ENCODE measurements around the gene SPG7. TPM values are rescaled to one million over a fixed set of nuclear protein-coding genes. Genes with fewer than 3 reads are reported as not detected.

Gene SPG7
- total RNA-seq, 4 donors from 2014 or later = 102 to 178 (median 127) TPM

DNA sequence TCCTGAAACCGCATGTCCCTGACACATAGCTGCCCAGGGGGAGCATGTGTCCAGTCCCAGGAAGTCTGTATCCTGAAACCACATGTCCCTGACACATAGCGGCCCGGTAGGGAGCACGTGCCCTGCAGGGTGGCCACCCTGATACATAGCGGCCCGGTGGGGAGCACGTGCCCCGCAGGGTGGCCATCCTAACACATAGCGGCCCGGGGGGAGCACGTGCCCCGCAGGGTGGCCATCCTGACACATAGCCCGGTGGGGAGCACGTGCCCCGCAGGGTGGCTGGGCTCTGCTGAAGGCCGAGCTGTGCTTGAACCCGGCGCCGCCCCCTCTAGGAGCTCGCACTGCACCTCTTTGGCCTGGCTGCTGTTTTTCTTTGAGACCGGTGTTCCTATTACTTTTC is 33.6 kb downstream of the SPG7 start:
- no peak for TF ChIP-seq POLR2A (IDR thresholded peaks at IDR 0.05)
- no peak for TF ChIP-seq EP300 (IDR thresholded peaks at IDR 0.05)
- no peak for TF ChIP-seq CTCF (IDR thresholded peaks at IDR 0.05)
- WGBS, 2 donors = 87 to 89% methylated on average over 17 to 21 of the region's 21 CpGs
- no peak for DNase-seq (ENCODE audit: low spot score in 2 of 2)
- Histone ChIP-seq H3K9me3 (no peaks in the 10 kb centered on the region), H3K36me3 (peaks cover 7 to 88% (median 9%) of the 10 kb centered on the region in 3 donors), H3K4me1 (peaks cover 0 to 11% (median 4%) of the 10 kb centered on the region in 4 donors), H3K27ac (no peak overlapping the region), H3K27me3 (no peaks in the 10 kb centered on the region), H3K4me3 (no peak overlapping the region)

DNA sequence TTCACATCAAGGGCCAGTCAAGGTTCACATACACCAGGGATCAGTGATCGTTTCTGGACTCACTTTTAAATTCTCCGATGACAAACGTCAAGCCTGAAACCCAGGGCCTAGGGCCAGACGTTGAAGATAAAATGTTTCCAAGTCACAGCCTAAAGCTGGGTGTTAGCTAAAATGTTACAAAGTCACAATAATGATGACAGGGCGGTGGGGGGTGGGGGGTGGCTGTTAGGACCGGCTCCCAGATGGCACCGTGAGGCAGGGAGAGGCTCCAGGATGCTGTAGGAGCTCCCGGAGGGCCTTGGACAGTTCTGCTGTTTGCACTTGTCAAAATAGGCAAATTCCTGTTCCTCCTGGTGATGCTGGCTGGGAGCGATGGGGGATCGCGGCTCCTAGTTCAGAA is 35.9 kb downstream of the SPG7 start:
- WGBS, 2 donors = 87 to 92% methylated on average over 11 of the region's 11 CpGs
- Histone ChIP-seq H3K4me1 (no peaks in the 10 kb centered on the region), H3K27me3 (no peaks in the 10 kb centered on the region), H3K4me3 (no peak overlapping the region), H3K27ac (no peak overlapping the region), H3K36me3 (peaks cover 4 to 93% (median 7%) of the 10 kb centered on the region in 3 donors), H3K9me3 (no peaks in the 10 kb centered on the region)
- TF ChIP-seq POLR2A (IDR thresholded peaks at IDR 0.05) = no peak
- TF ChIP-seq CTCF (IDR thresholded peaks at IDR 0.05) = no peak
- TF ChIP-seq EP300 (IDR thresholded peaks at IDR 0.05) = no peak
- DNase-seq (ENCODE audit: low spot score in 2 of 2) = no peak

DNA sequence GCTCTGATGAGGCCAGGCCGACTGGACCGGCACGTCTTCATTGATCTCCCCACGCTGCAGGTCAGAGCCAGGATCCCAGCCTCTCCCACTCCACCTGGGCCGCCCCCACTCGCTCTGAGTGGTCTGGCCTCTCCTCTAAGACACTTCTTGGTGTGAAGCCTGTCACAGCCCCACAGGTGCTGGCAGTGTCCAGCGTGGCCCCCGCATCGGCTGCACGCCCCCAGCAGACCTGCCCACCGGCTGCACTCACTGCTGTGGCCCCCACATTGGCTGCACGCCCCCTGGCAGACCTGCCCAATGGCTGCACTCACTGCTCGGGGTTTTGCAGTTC is 36.5 kb downstream of the SPG7 start:
- peaks cover 4 to 97% (median 7%) of the 10 kb centered on the region in 3 donors for H3K36me3 ChIP-seq
- no peak for DNase-seq (ENCODE audit: low spot score in 2 of 2)

GRCh38 chr16:89545044-89545830 is 37.0 kb downstream of the SPG7 start:
- H3K4me1 ChIP-seq = no peaks in the 10 kb centered on the region
- H3K4me3 ChIP-seq = no peak overlapping the region
- no peaks in the 10 kb centered on the region for H3K27me3 ChIP-seq
- WGBS, 2 donors = 86 to 87% methylated on average over 16 to 17 of the region's 17 CpGs
- no peak for TF ChIP-seq POLR2A (IDR thresholded peaks at IDR 0.05)
- TF ChIP-seq EP300 (IDR thresholded peaks at IDR 0.05) = no peak
- TF ChIP-seq CTCF (IDR thresholded peaks at IDR 0.05) = no peak
- no peak overlapping the region for H3K27ac ChIP-seq
- H3K36me3 ChIP-seq = peaks cover 4 to 97% (median 7%) of the 10 kb centered on the region in 3 donors
- no peaks in the 10 kb centered on the region for H3K9me3 ChIP-seq
- no peak for DNase-seq (ENCODE audit: low spot score in 2 of 2)

More for the DNA sequence above, 36.5 kb downstream of the SPG7 start:
- Histone ChIP-seq H3K27me3 (no peaks in the 10 kb centered on the region), H3K9me3 (no peaks in the 10 kb centered on the region), H3K4me1 (no peaks in the 10 kb centered on the region), H3K4me3 (no peak overlapping the region), H3K27ac (no peak overlapping the region)
- TF ChIP-seq CTCF (IDR thresholded peaks at IDR 0.05) = no peak
- no peak for TF ChIP-seq EP300 (IDR thresholded peaks at IDR 0.05)
- TF ChIP-seq POLR2A (IDR thresholded peaks at IDR 0.05) = no peak
- WGBS, 2 donors = 92 to 94% methylated on average over 13 of the region's 13 CpGs

DNA sequence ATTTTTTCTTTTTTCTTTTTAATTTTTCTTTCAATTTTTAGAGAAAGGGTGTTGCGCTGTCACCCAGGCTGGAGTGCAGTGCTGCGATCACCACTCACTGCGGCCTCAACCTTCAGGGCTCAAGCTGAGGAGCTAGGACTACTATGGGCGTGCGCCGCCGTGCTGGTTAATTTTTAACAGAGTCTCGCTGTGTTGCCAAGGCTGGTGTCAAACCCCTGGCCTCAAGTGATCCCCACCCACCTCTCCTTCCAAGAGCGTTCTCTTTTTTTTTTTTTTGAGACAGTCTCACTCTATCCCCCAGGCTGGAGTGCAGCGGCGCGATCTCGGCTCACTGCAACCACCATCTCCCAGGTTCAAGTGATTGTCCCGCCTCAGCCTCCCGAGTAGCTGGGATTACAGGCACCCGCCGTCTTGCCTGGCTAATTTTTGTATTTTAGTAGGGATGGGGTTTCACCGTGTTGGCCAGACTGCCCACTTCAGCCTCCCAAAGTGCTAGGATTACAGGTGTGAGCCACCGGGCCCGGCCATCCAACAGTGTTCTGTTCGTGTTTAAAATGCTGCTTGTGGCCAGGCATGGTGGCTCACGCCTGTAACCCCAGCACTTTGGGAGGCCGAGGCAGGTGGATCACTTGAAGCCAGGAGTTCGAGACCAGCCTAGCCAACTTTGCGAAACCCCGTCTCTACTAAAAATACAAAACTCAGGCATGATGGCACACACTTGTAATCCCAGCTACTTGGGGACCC is 37.8 kb downstream of the SPG7 start:
- no peak overlapping the region for H3K27ac ChIP-seq
- no peaks in the 10 kb centered on the region for H3K9me3 ChIP-seq
- no peak for DNase-seq (ENCODE audit: low spot score in 2 of 2)
- H3K4me3 ChIP-seq = no peak overlapping the region
- peaks cover 4 to 97% (median 7%) of the 10 kb centered on the region in 3 donors for H3K36me3 ChIP-seq
- WGBS, 2 donors = 89 to 94% methylated on average over 26 of the region's 26 CpGs
- no peaks in the 10 kb centered on the region for H3K27me3 ChIP-seq
- H3K4me1 ChIP-seq = no peaks in the 10 kb centered on the region
- TF ChIP-seq EP300 (IDR thresholded peaks at IDR 0.05) (no peak), POLR2A (IDR thresholded peaks at IDR 0.05) (no peak), CTCF (IDR thresholded peaks at IDR 0.05) (no peak)
